ENCODE measurements around the gene TFDP2.

TFDP2 gene

GRCh38 chr3:142029052-142029642, 120.2 kb downstream of the TFDP2 start:
- no peak for DNase-seq (ENCODE audit: low read depth)
- no peak overlapping the region for H3K4me3 ChIP-seq (ENCODE audit: low read depth, low read length)
- no peak for TF ChIP-seq MYC (IDR thresholded peaks at IDR 0.05; ENCODE audit: low read depth, low read length)
- TF ChIP-seq POLR2A (IDR thresholded peaks at IDR 0.05; ENCODE audit: extremely low read depth, insufficient read length) = no peak
- no peak for TF ChIP-seq MAX (IDR thresholded peaks at IDR 0.05; ENCODE audit: low read depth, low read length)
- no peak for TF ChIP-seq CTCF (IDR thresholded peaks at IDR 0.05; ENCODE audit: low read depth, low read length)

- peak overlapping the region; percentile 68 for H3K4me3 ChIP-seq (ENCODE audit: low read depth, low read length)
- peak; percentile 61 for DNase-seq (ENCODE audit: low read depth)
- TF ChIP-seq MYC (IDR thresholded peaks at IDR 0.05; ENCODE audit: low read depth, low read length) = no peak
- no peak for TF ChIP-seq POLR2A (IDR thresholded peaks at IDR 0.05; ENCODE audit: extremely low read depth, insufficient read length)
- TF ChIP-seq CTCF (IDR thresholded peaks at IDR 0.05; ENCODE audit: low read depth, low read length) = no peak
- peak; percentile 44 for TF ChIP-seq MAX (IDR thresholded peaks at IDR 0.05; ENCODE audit: low read depth, low read length)
Observed at GRCh38 chr3:142028243-142028777, 121.0 kb downstream of the TFDP2 start.

- peak overlapping the region; percentile 68 for H3K4me3 ChIP-seq (ENCODE audit: low read depth, low read length)
- TF ChIP-seq POLR2A (IDR thresholded peaks at IDR 0.05; ENCODE audit: extremely low read depth, insufficient read length) (no peak), MAX (IDR thresholded peaks at IDR 0.05; ENCODE audit: low read depth, low read length) (no peak; the same call in 1 of the 2 replicates), CTCF (IDR thresholded peaks at IDR 0.05; ENCODE audit: low read depth, low read length) (no peak), MYC (IDR thresholded peaks at IDR 0.05; ENCODE audit: low read depth, low read length) (no peak)
- peak; percentile 57 for DNase-seq (ENCODE audit: low read depth)
Observed at GRCh38 chr3:142027735-142028134, 121.6 kb downstream of the TFDP2 start.

- TF ChIP-seq MAX (IDR thresholded peaks at IDR 0.05; ENCODE audit: low read depth, low read length) = no peak
- TF ChIP-seq MYC (IDR thresholded peaks at IDR 0.05; ENCODE audit: low read depth, low read length) = no peak
- TF ChIP-seq POLR2A (IDR thresholded peaks at IDR 0.05; ENCODE audit: extremely low read depth, insufficient read length) = no peak
- TF ChIP-seq CTCF (IDR thresholded peaks at IDR 0.05; ENCODE audit: low read depth, low read length) = no peak
- peak overlapping the region; percentile 68 for H3K4me3 ChIP-seq (ENCODE audit: low read depth, low read length)
- DNase-seq (ENCODE audit: low read depth) = peak; percentile 20
Observed at GRCh38 chr3:142027300-142027699, 122.0 kb downstream of the TFDP2 start.

GRCh38 chr3:142026333-142026732, 123.0 kb downstream of the TFDP2 start:
- no peak overlapping the region for H3K4me3 ChIP-seq (ENCODE audit: low read depth, low read length)
- TF ChIP-seq CTCF (IDR thresholded peaks at IDR 0.05; ENCODE audit: low read depth, low read length) (no peak), MAX (IDR thresholded peaks at IDR 0.05; ENCODE audit: low read depth, low read length) (no peak), MYC (IDR thresholded peaks at IDR 0.05; ENCODE audit: low read depth, low read length) (no peak), POLR2A (IDR thresholded peaks at IDR 0.05; ENCODE audit: extremely low read depth, insufficient read length) (no peak)
- no peak for DNase-seq (ENCODE audit: low read depth)

Measured in NB4 (cell line).